HepG2 (cell line): ENCODE data around the gene EPC1. TPM values are rescaled to one million over a fixed set of nuclear protein-coding genes. Genes with fewer than 3 reads are reported as not detected.

ENCODE experiments used
- ATAC-seq: fragments of 200-7000 bp; cut with Tn5 transposase; 3 replicates; pipeline ENCODE4 v1.9.1; 2020; ENCODE audit warnings: mild to moderate bottlenecking, moderate library complexity
- BruUV-seq: library from RNA; stranded (reverse); fragments of 400-500 nt; replicated peaks from 2 replicates; lab custom pipeline; 2021; lab: Mats Ljungman, UMichigan
- CTCF ChIA-PET: fragments of 300-600 bp; formaldehyde crosslinking; extraction: SDS; loops from one replicate; lab custom pipeline; 2021; ENCODE audit warnings: low total read pairs, inconsistent platforms, low intra/inter-chr PET ratio; lab: Yijun Ruan, JAX
- POLR2A ChIA-PET: fragments of 350-600 bp; sonication (Branson Sonifier 250); formaldehyde crosslinking; loops from one replicate; lab custom pipeline; 2020; ENCODE audit warnings: antibody characterized with exemption, inconsistent platforms; lab: Yijun Ruan, JAX
- DNase-seq: peaks from one replicate; pipeline ENCODE4 v3.0.0-alpha.2; 2015; ENCODE audit warnings: low spot score
- FAIRE-seq: peaks from 3 replicates; lab custom pipeline; 2011; peaks lifted over from hg19 to GRCh38; lab: Jason Lieb, UNC
- H2AFZ ChIP-seq: one replicate; pipeline ENCODE4 v1.6.1; 2011; ENCODE audit warnings: low read length, inconsistent platforms
- H3K27ac ChIP-seq: fragments of 300-600 bp; 3 replicates; pipeline ENCODE4 v1.8.0; 2011; ENCODE audit warnings: mixed run types, mild to moderate bottlenecking, mixed read lengths, low read length, inconsistent platforms; ENCODE audit not compliant: insufficient read depth; ENCODE audit errors: extremely low read length
- H3K27me3 ChIP-seq, 2 experiments: fragments of 200-600 bp in 1 of 2; 2 replicates in 1 of 2; 3 replicates in 1 of 2; pipeline versions ENCODE4 v1.6.0 to v1.8.0; 2011; ENCODE audit warnings: low read length in 2 of 2, mild to moderate bottlenecking in 2 of 2, moderate library complexity in 2 of 2, inconsistent platforms in 1 of 2; ENCODE audit not compliant: insufficient read depth in 2 of 2, control insufficient read depth in 1 of 2
- H3K36me3 ChIP-seq, 2 experiments: fragments of 200-600 bp in 1 of 2; replicated peaks in 1 of 2; 2 replicates in 1 of 2; 3 replicates in 1 of 2; pipeline versions ENCODE4 v1.5.1 to v1.8.0; 2011; ENCODE audit warnings: low read length in 2 of 2, inconsistent platforms in 1 of 2; ENCODE audit not compliant: insufficient read depth in 2 of 2, control insufficient read depth in 1 of 2
- H3K4me1 ChIP-seq: 2 replicates; pipeline ENCODE4 v1.5.1; 2012; ENCODE audit warnings: low read length, inconsistent platforms; ENCODE audit not compliant: insufficient read depth
- H3K4me2 ChIP-seq: 2 replicates; pipeline ENCODE4 v1.6.0; 2011; ENCODE audit warnings: low read depth, low read length, inconsistent platforms
- H3K4me3 ChIP-seq, 3 experiments: fragments of 200-600 bp in 1 of 3; sonication (generic), shearing (Covaris generic) in 1 of 3; replicated peaks in 1 of 3; 2 replicates each; pipeline ENCODE4 v1.5.1; 2011 to 2016; ENCODE audit warnings: low read length in 3 of 3, inconsistent platforms in 2 of 3, low read depth in 2 of 3, mild to moderate bottlenecking in 2 of 3, control low read depth in 1 of 3, mixed read lengths in 1 of 3; ENCODE audit not compliant: insufficient read depth in 1 of 3
- H3K79me2 ChIP-seq: one replicate; pipeline ENCODE4 v1.6.1; 2011; ENCODE audit warnings: low read length, inconsistent platforms; ENCODE audit not compliant: insufficient read depth
- H3K9ac ChIP-seq: 2 replicates; pipeline ENCODE4 v1.6.0; 2011; ENCODE audit warnings: mild to moderate bottlenecking, low read depth, low read length, inconsistent platforms; ENCODE audit not compliant: insufficient read depth
- H3K9me3 ChIP-seq: 2 replicates; pipeline ENCODE4 v1.5.1; 2012; ENCODE audit warnings: mild to moderate bottlenecking, low read length
- H4K20me1 ChIP-seq: 2 replicates; pipeline ENCODE4 v1.6.0; 2011; ENCODE audit warnings: inconsistent platforms, mild to moderate bottlenecking, low read length, moderate library complexity; ENCODE audit not compliant: insufficient read depth
- CEBPG ChIP-seq: IDR thresholded peaks from 2 replicates; pipeline ENCODE4 v1.6.1; 2016
- ETV5 ChIP-seq: IDR thresholded peaks from 2 replicates; pipeline ENCODE4 v1.6.1; 2018; ENCODE audit warnings: missing biosample characterization, missing genetic modification reagents, inconsistent platforms, borderline replicate concordance
- KMT2A ChIP-seq: sonication (generic); formaldehyde crosslinking; IDR thresholded peaks from 2 replicates; pipeline ENCODE4 v1.4.0; 2020; ENCODE audit warnings: missing genetic modification reagents
- MAZ ChIP-seq, 2 experiments: sonication (generic) in 1 of 2; formaldehyde crosslinking in 1 of 2; IDR thresholded peaks; 2 replicates each; pipeline versions ENCODE4 v1.5.0 to v1.6.1; 2012 to 2020; ENCODE audit warnings: low read depth in 2 of 2, mild to moderate bottlenecking in 2 of 2, borderline replicate concordance in 1 of 2, improper control_type of control experiment in 1 of 2, low read length in 1 of 2, missing genetic modification reagents in 1 of 2, moderate library complexity in 1 of 2
- MED1 ChIP-seq: sonication (generic); formaldehyde crosslinking; IDR thresholded peaks from 2 replicates; pipeline ENCODE4 v1.4.0; 2020; ENCODE audit warnings: missing genetic modification reagents
- MXD4 ChIP-seq: IDR thresholded peaks from 2 replicates; pipeline ENCODE4 v1.6.1; 2016; ENCODE audit warnings: mild to moderate bottlenecking, missing biosample characterization, missing genetic modification reagents
- PLRG1 ChIP-seq: fragments of 450-650 bp; conservative IDR thresholded peaks from 2 replicates; pipeline ENCODE4 v1.6.1; 2016
- RARG ChIP-seq: sonication (generic); formaldehyde crosslinking; IDR thresholded peaks from 2 replicates; pipeline ENCODE4 v1.4.0; 2020; ENCODE audit warnings: low read depth, mild to moderate bottlenecking, missing genetic modification reagents
- XRCC5 ChIP-seq: fragments of 200-400 bp; formaldehyde crosslinking; optimal IDR thresholded peaks from 2 replicates; pipeline ENCODE3; 2017; ENCODE audit warnings: mild to moderate bottlenecking, low read length
- ZBTB8A ChIP-seq: sonication (generic); formaldehyde crosslinking; IDR thresholded peaks from 2 replicates; pipeline ENCODE4 v1.4.0; 2020; ENCODE audit warnings: mild to moderate bottlenecking, low read depth, missing genetic modification reagents, borderline replicate concordance
- ZNF121 ChIP-seq: sonication (generic); formaldehyde crosslinking; IDR thresholded peaks from 2 replicates; pipeline ENCODE4 v1.5.0; 2020; ENCODE audit warnings: mild to moderate bottlenecking, missing genetic modification reagents
- ZNF746 ChIP-seq: sonication (generic); formaldehyde crosslinking; IDR thresholded peaks from 2 replicates; pipeline ENCODE4 v1.8.0; 2022; ENCODE audit warnings: mild to moderate bottlenecking, missing genetic modification reagents
- ZNF777 ChIP-seq: sonication (generic); formaldehyde crosslinking; IDR thresholded peaks from 2 replicates; pipeline ENCODE4 v1.4.0; 2020; ENCODE audit warnings: missing genetic modification reagents
- WGBS: methylation state at CpG from one replicate; pipeline ENCODE4 v1.1.6; 2017; ENCODE audit warnings: low lambda C conversion rate; 5-methylcytosine and 5-hydroxymethylcytosine counted together
- in situ Hi-C: cut with HindIII; loops from 2 replicates; pipeline ENCODE4 v1.10.0; 2017; ENCODE audit warnings: low pct_unique_long_range_greater_than_20kb; ENCODE audit not compliant: extremely low pct_ligation_motif_present
- intact Hi-C: fragments of 100-400 bp; cut with micrococcal nuclease; formaldehyde crosslinking; loops from one replicate; pipeline ENCODE4 v1.10.0; 2022; ENCODE audit not compliant: unreplicated experiment
- polyA plus RNA-seq, 8 experiments: library from polyadenylated mRNA; depleted of rRNA in 3 of 8; stranded (reverse) in 7 of 8; unstranded in 1 of 8; fragments of >200 nt; fragmentation: Illumina TruSeq in 4 of 8; extraction: Trizol in 4 of 8; gene quantifications; 2 replicates each; pipeline versions ENCODE4 v1.2.1 to v1.2.3, GENCODE V29; 2011 to 2016; ENCODE audit warnings: low read depth in 4 of 8, missing spikeins in 1 of 8, mixed read lengths in 1 of 8; ENCODE audit not compliant: insufficient read depth in 1 of 8
- total RNA-seq, 5 experiments: library from RNA; depleted of rRNA; stranded (reverse); fragments of >200 nt; fragmentation: Illumina TruSeq; extraction: Trizol; gene quantifications; 2 replicates each; pipeline ENCODE4 v1.2.3, GENCODE V29; 2016; ENCODE audit warnings: low read depth in 1 of 5
- TF ChIP-seq, protein P1 (sequence below): sonication (generic); formaldehyde crosslinking; IDR thresholded peaks from 2 replicates; pipeline ENCODE4 v1.4.0; 2020; ENCODE audit warnings: missing genetic modification reagents
- TF ChIP-seq, protein P2 (sequence below): sonication (generic); formaldehyde crosslinking; IDR thresholded peaks from 2 replicates; pipeline ENCODE4 v1.4.0; 2020; ENCODE audit warnings: missing genetic modification reagents

The EPC1 gene
- total and polyA plus RNA-seq, 2 of the 13 experiments (the other 11 are each of a cell fraction or from before 2014, with no cell fraction given) = 28.7 to 44.2 TPM

DNA sequence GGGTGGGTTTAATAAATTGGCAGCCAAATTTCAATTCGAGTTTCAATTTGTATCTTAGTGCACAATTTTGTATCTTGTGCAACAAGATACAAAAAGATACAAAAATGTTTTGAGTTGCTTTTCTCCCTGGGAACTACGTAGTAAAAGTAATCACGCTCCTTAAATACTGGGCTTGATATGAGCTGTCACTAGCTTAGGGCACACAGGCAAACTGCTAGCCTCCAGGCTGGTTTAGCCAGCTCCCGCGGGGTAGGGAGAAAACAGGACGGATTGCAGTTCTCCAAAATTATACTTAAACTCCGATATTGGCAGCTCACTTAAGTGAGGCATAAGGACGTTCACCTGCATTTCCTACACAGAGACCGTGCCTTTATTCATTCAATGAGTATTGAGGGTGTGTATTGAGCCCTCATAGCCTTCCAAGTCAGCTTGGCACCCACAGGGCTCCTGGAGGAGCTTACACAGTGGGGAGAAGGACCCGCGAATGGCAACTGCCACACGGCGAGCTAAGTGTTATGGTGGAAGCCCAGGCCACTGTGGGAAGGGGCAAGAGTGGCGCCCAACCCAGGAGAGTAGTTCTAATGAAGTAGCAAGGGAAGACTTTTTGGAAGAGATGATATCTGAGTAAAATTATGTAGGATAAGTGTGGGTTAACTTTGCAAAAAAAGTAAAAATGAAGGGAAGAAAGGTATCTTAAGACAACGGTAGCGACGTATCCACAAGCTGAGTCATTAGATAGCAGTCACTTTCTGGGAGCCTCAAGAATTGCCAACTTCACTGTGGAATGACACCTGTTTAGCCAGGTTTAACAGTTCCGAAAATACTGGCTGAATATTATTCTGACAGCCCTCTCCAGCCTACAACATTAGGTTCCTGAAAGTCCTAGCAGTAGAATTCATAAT lies 1.6 kb upstream of the EPC1 start (continued):
- TF ChIP-seq, protein P1, sequence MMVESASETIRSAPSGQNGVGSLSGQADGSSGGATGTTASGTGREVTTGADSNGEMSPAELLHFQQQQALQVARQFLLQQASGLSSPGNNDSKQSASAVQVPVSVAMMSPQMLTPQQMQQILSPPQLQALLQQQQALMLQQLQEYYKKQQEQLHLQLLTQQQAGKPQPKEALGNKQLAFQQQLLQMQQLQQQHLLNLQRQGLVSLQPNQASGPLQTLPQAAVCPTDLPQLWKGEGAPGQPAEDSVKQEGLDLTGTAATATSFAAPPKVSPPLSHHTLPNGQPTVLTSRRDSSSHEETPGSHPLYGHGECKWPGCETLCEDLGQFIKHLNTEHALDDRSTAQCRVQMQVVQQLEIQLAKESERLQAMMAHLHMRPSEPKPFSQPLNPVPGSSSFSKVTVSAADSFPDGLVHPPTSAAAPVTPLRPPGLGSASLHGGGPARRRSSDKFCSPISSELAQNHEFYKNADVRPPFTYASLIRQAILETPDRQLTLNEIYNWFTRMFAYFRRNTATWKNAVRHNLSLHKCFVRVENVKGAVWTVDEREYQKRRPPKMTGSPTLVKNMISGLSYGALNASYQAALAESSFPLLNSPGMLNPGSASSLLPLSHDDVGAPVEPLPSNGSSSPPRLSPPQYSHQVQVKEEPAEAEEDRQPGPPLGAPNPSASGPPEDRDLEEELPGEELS (CRISPR knock-in tag) = no peak
- TF ChIP-seq ZBTB8A (CRISPR knock-in tag) = no peak
- TF ChIP-seq, protein P2, sequence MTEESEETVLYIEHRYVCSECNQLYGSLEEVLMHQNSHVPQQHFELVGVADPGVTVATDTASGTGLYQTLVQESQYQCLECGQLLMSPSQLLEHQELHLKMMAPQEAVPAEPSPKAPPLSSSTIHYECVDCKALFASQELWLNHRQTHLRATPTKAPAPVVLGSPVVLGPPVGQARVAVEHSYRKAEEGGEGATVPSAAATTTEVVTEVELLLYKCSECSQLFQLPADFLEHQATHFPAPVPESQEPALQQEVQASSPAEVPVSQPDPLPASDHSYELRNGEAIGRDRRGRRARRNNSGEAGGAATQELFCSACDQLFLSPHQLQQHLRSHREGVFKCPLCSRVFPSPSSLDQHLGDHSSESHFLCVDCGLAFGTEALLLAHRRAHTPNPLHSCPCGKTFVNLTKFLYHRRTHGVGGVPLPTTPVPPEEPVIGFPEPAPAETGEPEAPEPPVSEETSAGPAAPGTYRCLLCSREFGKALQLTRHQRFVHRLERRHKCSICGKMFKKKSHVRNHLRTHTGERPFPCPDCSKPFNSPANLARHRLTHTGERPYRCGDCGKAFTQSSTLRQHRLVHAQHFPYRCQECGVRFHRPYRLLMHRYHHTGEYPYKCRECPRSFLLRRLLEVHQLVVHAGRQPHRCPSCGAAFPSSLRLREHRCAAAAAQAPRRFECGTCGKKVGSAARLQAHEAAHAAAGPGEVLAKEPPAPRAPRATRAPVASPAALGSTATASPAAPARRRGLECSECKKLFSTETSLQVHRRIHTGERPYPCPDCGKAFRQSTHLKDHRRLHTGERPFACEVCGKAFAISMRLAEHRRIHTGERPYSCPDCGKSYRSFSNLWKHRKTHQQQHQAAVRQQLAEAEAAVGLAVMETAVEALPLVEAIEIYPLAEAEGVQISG (CRISPR knock-in tag) = no peak

DNA sequence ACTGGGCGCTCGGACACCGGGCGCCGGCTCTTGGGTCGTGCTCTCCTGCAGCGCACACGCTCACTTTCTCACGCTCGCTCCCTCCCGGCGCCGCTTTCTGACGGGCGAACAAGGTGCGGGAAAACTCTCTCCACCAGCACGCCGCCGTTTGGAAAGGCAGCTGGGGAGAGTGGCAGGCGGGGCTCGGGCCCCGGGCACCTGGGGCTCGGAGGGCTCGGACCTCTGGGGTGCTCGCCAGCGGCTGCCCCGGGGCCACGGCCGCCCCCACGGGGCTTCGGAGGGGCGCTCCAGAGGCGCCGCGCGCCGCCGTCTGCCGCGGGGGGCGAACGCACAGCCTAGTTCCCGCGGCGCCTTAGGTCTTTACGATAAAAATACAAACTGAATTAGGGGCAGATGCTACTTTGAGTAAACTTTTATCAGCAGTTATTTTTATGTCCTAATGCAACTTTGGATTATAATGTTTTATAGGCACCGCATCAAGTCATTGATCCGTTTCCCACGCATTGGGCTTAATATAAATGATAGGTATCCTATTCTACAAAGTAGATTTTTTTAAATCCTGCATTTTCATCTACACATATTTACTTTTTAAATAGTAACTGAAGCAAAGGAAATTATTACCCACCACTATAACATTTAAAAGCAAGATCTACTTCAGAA lies 535 bp upstream of the EPC1 start:
- no peak for DNase-seq
- peak overlapping the region; percentile 100 for H3K27ac ChIP-seq
- peaks cover 0 to 4% of the 10 kb centered on the region in 2 experiments; a peak in 2 of 5 replicates for H3K36me3 ChIP-seq
- ChIA-PET CTCF (no interaction called here), POLR2A (interaction anchor here (0.5 to 2.5 kb wide), 4 partner anchors 13 to 745 kb away, joined by 3 to 10 read pairs (median 4); no protein-coding TSS in a partner anchor)
- H3K4me1 ChIP-seq = peaks cover 65% of the 10 kb centered on the region
- intact Hi-C loops = loop anchor here (2.0 kb wide), 1 partner anchor 91 kb away; no protein-coding TSS in a partner anchor
- H3K4me2 ChIP-seq = peak overlapping the region; percentile 75
- no peaks in the 10 kb centered on the region for H3K27me3 ChIP-seq
- peak overlapping the region; percentile 89 to 96 (median 95) for H3K4me3 ChIP-seq
- H3K9ac ChIP-seq = peak overlapping the region; percentile 100
- ATAC-seq = no peak; the same call in 2 of the 3 replicates
- WGBS = 5% methylated on average over 29 of the region's 49 CpGs
- peaks cover 33% of the 10 kb centered on the region for H4K20me1 ChIP-seq
- TSS peak; percentile 78 for BruUV-seq
- no peaks in the 10 kb centered on the region for H3K9me3 ChIP-seq
- in situ Hi-C loops = no loop called here
- H3K79me2 ChIP-seq = peaks cover 64% of the 10 kb centered on the region
- H2AFZ ChIP-seq = no peak overlapping the region
- no peak for FAIRE-seq
- peak; percentile 5 for TF ChIP-seq XRCC5
- TF ChIP-seq ZNF777 (CRISPR knock-in tag) = peak; percentile 94
- TF ChIP-seq RARG (CRISPR knock-in tag) = no peak
- TF ChIP-seq CEBPG = no peak
- TF ChIP-seq MAZ (IDR thresholded peaks at IDR 0.05; ENCODE audit: borderline replicate concordance, low read depth, low read length) = peak; percentile 1; the same call in 1 of the 2 replicates
- TF ChIP-seq MAZ (CRISPR knock-in tag; IDR thresholded peaks at IDR 0.05; ENCODE audit: low read depth) = no peak
- 0 out of 2 replicates have a peak, but pooled peaks have one; percentile 7 for TF ChIP-seq ZNF746 (CRISPR knock-in tag)
- TF ChIP-seq MXD4 = 0 out of 2 replicates have a peak, but pooled peaks have one; percentile 13
- TF ChIP-seq MED1 = no peak
- TF ChIP-seq ZNF121 (CRISPR knock-in tag) = no peak
- 0 out of 2 replicates have a peak, but pooled peaks have one; percentile 21 for TF ChIP-seq ETV5 (CRISPR knock-in tag)
- TF ChIP-seq PLRG1 = no peak
- TF ChIP-seq KMT2A (CRISPR knock-in tag) = peak; percentile 60; the same call in 1 of the 2 replicates
